SK-N-SH treated with all-trans-retinoic acid at 6 μM for 48 hours (cell line): ENCODE measurements around the gene ZBTB17.
A peak's percentile ranks its signal among the peaks of the same experiment; 100 is the strongest.

ENCODE experiments used
- ATAC-seq: fragments of 200-7000 bp; cut with Tn5 transposase; 3 replicates; pipeline ENCODE4 v1.9.1; 2020; ENCODE audit warnings: mild to moderate bottlenecking, moderate library complexity
- ARNTL ChIP-seq: fragments of 450-650 bp; formaldehyde crosslinking; IDR thresholded peaks from 2 replicates; pipeline ENCODE4 v1.5.0; 2020; ENCODE audit warnings: low read depth, mild to moderate bottlenecking, moderate library complexity, borderline replicate concordance
- BACH2 ChIP-seq: fragments of 250-450 bp; sonication (Bioruptor Pico); IDR thresholded peaks from 2 replicates; pipeline ENCODE4 v1.9.0; 2021; ENCODE audit warnings: mild to moderate bottlenecking, borderline replicate concordance
- CREB5 ChIP-seq: fragments of 250-450 bp; sonication (Bioruptor Pico); IDR thresholded peaks from 2 replicates; pipeline ENCODE4 v1.5.1; 2020; ENCODE audit warnings: low read depth, mild to moderate bottlenecking, moderate library complexity
- CSDC2 ChIP-seq: fragments of 250-450 bp; sonication (Bioruptor Pico); IDR thresholded peaks from 2 replicates; pipeline ENCODE4 v1.5.0; 2020; ENCODE audit warnings: mild to moderate bottlenecking, moderate library complexity
- CSRNP3 ChIP-seq: fragments of 250-450 bp; sonication (Bioruptor Pico); IDR thresholded peaks from 2 replicates; pipeline ENCODE4 v1.5.1; 2021; ENCODE audit warnings: mild to moderate bottlenecking, moderate library complexity
- GLIS3 ChIP-seq: fragments of 250-450 bp; sonication (Bioruptor Pico); IDR thresholded peaks from 2 replicates; pipeline ENCODE4 v1.5.0; 2020; ENCODE audit warnings: mild to moderate bottlenecking, moderate library complexity
- ISL1 ChIP-seq: fragments of 250-450 bp; sonication (Bioruptor Pico); IDR thresholded peaks from 2 replicates; pipeline ENCODE4 v2.1.2; 2022; ENCODE audit warnings: mild to moderate bottlenecking, moderate library complexity
- OSR1 ChIP-seq: fragments of 250-450 bp; sonication (Bioruptor Pico); IDR thresholded peaks from 2 replicates; pipeline ENCODE4 v1.8.0; 2022; ENCODE audit warnings: moderate library complexity, mild to moderate bottlenecking, inconsistent platforms
- PPARA ChIP-seq: fragments of 250-450 bp; sonication (Bioruptor Pico); IDR thresholded peaks from 2 replicates; pipeline ENCODE4 v1.5.0; 2020; ENCODE audit warnings: mild to moderate bottlenecking, borderline replicate concordance
- SNAI2 ChIP-seq: fragments of 250-450 bp; sonication (Bioruptor Pico); IDR thresholded peaks from 2 replicates; pipeline ENCODE4 v1.5.0; 2020; ENCODE audit warnings: mild to moderate bottlenecking, moderate library complexity
- TCF4 ChIP-seq: fragments of 250-450 bp; sonication (Bioruptor Pico); IDR thresholded peaks from 2 replicates; pipeline ENCODE4 v1.8.0; 2021; ENCODE audit warnings: mild to moderate bottlenecking, moderate library complexity, borderline replicate concordance
- TOX ChIP-seq: fragments of 250-450 bp; sonication (Bioruptor Pico); IDR thresholded peaks from 2 replicates; pipeline ENCODE4 v1.8.0; 2021; ENCODE audit warnings: mild to moderate bottlenecking, moderate library complexity, borderline replicate concordance
- ZC3H10 ChIP-seq: fragments of 250-450 bp; sonication (Bioruptor Pico); IDR thresholded peaks from 2 replicates; pipeline ENCODE4 v1.5.1; 2021; ENCODE audit warnings: mild to moderate bottlenecking, moderate library complexity
- ZFP3 ChIP-seq: fragments of 250-450 bp; sonication (Bioruptor Pico); IDR thresholded peaks from 2 replicates; pipeline ENCODE4 v1.5.0; 2020; ENCODE audit warnings: mild to moderate bottlenecking, moderate library complexity
- ZFP30 ChIP-seq: fragments of 450-650 bp; formaldehyde crosslinking; IDR thresholded peaks from 2 replicates; pipeline ENCODE4 v1.5.0; 2022; ENCODE audit warnings: mild to moderate bottlenecking, moderate library complexity
- ZNF565 ChIP-seq: fragments of 450-650 bp; formaldehyde crosslinking; conservative IDR thresholded peaks from 2 replicates; pipeline ENCODE4 v1.5.0; 2020; ENCODE audit warnings: low read depth, mild to moderate bottlenecking, moderate library complexity
- ZNF70 ChIP-seq: fragments of 450-650 bp; formaldehyde crosslinking; IDR thresholded peaks from 2 replicates; pipeline ENCODE4 v1.5.0; 2020; ENCODE audit warnings: mild to moderate bottlenecking, moderate library complexity
- ZNF8 ChIP-seq: fragments of 450-650 bp; formaldehyde crosslinking; IDR thresholded peaks from 2 replicates; pipeline ENCODE4 v1.5.0; 2020; ENCODE audit warnings: mild to moderate bottlenecking, moderate library complexity
- TF ChIP-seq, protein P1 (sequence below): fragments of 250-450 bp; sonication (Bioruptor Pico); IDR thresholded peaks from 2 replicates; pipeline ENCODE4 v1.8.0; 2020; ENCODE audit warnings: mild to moderate bottlenecking, moderate library complexity, borderline replicate concordance
- TF ChIP-seq, protein P2 (sequence below): fragments of 250-450 bp; sonication (Bioruptor Pico); IDR thresholded peaks from 2 replicates; pipeline ENCODE4 v1.8.0; 2021; ENCODE audit warnings: low read depth, mild to moderate bottlenecking, moderate library complexity, borderline replicate concordance
- TF ChIP-seq, protein P3 (sequence below): fragments of 250-450 bp; sonication (Bioruptor Pico); IDR thresholded peaks from 2 replicates; pipeline ENCODE4 v1.5.0; 2020; ENCODE audit warnings: mild to moderate bottlenecking, moderate library complexity

Gene ZBTB17

GRCh38 chr1:15958793-15959192 lies 17.1 kb downstream of the ZBTB17 start:
- TF ChIP-seq ZNF70 (no peak), OSR1 (no peak), ZFP3 (no peak), TCF4 (CRISPR knock-in tag) (no peak), GLIS3 (CRISPR knock-in tag) (no peak), BACH2 (CRISPR knock-in tag) (no peak), SNAI2 (CRISPR knock-in tag) (no peak), CSRNP3 (no peak), ISL1 (CRISPR knock-in tag) (no peak), CSDC2 (no peak), ZFP30 (no peak), ZNF565 (CRISPR knock-in tag) (no peak)
- TF ChIP-seq, protein P1, sequence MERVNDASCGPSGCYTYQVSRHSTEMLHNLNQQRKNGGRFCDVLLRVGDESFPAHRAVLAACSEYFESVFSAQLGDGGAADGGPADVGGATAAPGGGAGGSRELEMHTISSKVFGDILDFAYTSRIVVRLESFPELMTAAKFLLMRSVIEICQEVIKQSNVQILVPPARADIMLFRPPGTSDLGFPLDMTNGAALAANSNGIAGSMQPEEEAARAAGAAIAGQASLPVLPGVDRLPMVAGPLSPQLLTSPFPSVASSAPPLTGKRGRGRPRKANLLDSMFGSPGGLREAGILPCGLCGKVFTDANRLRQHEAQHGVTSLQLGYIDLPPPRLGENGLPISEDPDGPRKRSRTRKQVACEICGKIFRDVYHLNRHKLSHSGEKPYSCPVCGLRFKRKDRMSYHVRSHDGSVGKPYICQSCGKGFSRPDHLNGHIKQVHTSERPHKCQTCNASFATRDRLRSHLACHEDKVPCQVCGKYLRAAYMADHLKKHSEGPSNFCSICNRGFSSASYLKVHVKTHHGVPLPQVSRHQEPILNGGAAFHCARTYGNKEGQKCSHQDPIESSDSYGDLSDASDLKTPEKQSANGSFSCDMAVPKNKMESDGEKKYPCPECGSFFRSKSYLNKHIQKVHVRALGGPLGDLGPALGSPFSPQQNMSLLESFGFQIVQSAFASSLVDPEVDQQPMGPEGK (CRISPR knock-in tag) = no peak
- peak; percentile 12; the same call in 2 of the 3 replicates for ATAC-seq

- no peak for ATAC-seq
- TF ChIP-seq, protein P1 (CRISPR knock-in tag) = no peak
- TF ChIP-seq CSDC2 = no peak
- no peak for TF ChIP-seq ZFP30
- no peak for TF ChIP-seq ZNF8
- TF ChIP-seq, protein P2, sequence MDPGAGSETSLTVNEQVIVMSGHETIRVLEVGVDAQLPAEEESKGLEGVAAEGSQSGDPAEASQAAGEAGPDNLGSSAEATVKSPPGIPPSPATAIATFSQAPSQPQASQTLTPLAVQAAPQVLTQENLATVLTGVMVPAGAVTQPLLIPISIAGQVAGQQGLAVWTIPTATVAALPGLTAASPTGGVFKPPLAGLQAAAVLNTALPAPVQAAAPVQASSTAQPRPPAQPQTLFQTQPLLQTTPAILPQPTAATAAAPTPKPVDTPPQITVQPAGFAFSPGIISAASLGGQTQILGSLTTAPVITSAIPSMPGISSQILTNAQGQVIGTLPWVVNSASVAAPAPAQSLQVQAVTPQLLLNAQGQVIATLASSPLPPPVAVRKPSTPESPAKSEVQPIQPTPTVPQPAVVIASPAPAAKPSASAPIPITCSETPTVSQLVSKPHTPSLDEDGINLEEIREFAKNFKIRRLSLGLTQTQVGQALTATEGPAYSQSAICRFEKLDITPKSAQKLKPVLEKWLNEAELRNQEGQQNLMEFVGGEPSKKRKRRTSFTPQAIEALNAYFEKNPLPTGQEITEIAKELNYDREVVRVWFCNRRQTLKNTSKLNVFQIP = no peak
- TF ChIP-seq ISL1 (CRISPR knock-in tag) = no peak
- TF ChIP-seq SNAI2 (CRISPR knock-in tag) = no peak
- TF ChIP-seq ARNTL (CRISPR knock-in tag) = no peak
- no peak for TF ChIP-seq ZFP3
- no peak for TF ChIP-seq TOX (CRISPR knock-in tag)
- TF ChIP-seq CSRNP3 = no peak
- TF ChIP-seq CREB5 = no peak
- TF ChIP-seq GLIS3 (CRISPR knock-in tag) = no peak
- TF ChIP-seq TCF4 (CRISPR knock-in tag) = no peak
- TF ChIP-seq ZC3H10 (CRISPR knock-in tag) = no peak
- TF ChIP-seq BACH2 (CRISPR knock-in tag) = no peak
- TF ChIP-seq ZNF565 (CRISPR knock-in tag) = no peak
- TF ChIP-seq, protein P3, sequence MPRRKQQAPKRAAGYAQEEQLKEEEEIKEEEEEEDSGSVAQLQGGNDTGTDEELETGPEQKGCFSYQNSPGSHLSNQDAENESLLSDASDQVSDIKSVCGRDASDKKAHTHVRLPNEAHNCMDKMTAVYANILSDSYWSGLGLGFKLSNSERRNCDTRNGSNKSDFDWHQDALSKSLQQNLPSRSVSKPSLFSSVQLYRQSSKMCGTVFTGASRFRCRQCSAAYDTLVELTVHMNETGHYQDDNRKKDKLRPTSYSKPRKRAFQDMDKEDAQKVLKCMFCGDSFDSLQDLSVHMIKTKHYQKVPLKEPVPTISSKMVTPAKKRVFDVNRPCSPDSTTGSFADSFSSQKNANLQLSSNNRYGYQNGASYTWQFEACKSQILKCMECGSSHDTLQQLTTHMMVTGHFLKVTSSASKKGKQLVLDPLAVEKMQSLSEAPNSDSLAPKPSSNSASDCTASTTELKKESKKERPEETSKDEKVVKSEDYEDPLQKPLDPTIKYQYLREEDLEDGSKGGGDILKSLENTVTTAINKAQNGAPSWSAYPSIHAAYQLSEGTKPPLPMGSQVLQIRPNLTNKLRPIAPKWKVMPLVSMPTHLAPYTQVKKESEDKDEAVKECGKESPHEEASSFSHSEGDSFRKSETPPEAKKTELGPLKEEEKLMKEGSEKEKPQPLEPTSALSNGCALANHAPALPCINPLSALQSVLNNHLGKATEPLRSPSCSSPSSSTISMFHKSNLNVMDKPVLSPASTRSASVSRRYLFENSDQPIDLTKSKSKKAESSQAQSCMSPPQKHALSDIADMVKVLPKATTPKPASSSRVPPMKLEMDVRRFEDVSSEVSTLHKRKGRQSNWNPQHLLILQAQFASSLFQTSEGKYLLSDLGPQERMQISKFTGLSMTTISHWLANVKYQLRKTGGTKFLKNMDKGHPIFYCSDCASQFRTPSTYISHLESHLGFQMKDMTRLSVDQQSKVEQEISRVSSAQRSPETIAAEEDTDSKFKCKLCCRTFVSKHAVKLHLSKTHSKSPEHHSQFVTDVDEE (CRISPR knock-in tag) = no peak
- no peak for TF ChIP-seq PPARA (CRISPR knock-in tag)
These were observed 17.8 kb downstream of the ZBTB17 start for GRCh38 chr1:15958111-15958510.
